ENCODE data around the gene ALK.
A peak's percentile ranks its signal among the peaks of the same experiment; 100 is the strongest.

The ALK gene

DNA sequence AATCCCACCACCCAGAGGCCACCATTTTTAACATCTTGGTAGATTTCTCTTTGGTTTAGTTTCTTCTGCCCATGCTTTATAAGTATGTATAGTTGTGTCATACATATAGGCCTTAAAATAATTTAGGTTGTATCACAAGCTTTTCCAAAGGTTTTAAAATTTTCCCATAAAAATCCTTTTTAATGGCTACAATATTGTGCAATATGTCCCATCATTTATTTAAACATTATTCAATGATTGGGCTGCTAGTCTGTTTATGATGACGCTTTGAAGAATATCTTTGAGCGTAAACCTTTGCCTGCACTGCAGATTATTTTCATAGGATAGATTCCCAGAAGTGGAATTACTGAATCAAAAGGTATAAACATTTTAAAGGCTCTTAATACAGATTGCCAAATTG lies 588.8 kb downstream of the ALK start:
- TF ChIP-seq, protein P1, sequence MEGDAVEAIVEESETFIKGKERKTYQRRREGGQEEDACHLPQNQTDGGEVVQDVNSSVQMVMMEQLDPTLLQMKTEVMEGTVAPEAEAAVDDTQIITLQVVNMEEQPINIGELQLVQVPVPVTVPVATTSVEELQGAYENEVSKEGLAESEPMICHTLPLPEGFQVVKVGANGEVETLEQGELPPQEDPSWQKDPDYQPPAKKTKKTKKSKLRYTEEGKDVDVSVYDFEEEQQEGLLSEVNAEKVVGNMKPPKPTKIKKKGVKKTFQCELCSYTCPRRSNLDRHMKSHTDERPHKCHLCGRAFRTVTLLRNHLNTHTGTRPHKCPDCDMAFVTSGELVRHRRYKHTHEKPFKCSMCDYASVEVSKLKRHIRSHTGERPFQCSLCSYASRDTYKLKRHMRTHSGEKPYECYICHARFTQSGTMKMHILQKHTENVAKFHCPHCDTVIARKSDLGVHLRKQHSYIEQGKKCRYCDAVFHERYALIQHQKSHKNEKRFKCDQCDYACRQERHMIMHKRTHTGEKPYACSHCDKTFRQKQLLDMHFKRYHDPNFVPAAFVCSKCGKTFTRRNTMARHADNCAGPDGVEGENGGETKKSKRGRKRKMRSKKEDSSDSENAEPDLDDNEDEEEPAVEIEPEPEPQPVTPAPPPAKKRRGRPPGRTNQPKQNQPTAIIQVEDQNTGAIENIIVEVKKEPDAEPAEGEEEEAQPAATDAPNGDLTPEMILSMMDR (IDR thresholded peaks at IDR 0.05; ENCODE audit: control insufficient read depth, insufficient read depth, low read depth, low read length, missing control alignments) = no peak
- no peak overlapping the region for H3K4me3 ChIP-seq (ENCODE audit: control insufficient read depth, low read depth, low read length)
- no peak for DNase-seq (ENCODE audit: low read depth)

DNA sequence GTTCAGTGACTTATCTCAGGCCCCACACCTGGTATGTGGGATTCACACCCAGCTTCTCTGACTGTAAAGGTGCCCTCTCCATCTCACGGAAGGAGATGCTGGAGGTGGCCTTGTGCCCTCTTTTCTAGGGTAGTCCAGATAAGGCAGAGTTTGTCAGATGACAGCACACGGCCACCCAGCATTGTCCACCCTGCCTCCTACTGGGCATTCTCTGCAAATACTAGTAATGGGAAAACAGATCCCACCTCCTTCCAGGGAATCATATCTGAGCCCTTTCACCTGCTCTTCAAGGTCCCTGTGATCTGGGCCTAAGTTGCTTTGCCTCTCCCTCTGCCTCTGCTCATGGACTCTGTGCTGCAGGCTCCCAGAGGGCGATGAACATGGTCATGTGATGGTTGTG lies 591.5 kb downstream of the ALK start:
- no peak for DNase-seq (ENCODE audit: low read depth)
- H3K4me3 ChIP-seq (ENCODE audit: control insufficient read depth, low read depth, low read length) = no peak overlapping the region
- TF ChIP-seq, protein P1 (IDR thresholded peaks at IDR 0.05; ENCODE audit: control insufficient read depth, insufficient read depth, low read depth, low read length, missing control alignments) = peak; percentile 18

DNA sequence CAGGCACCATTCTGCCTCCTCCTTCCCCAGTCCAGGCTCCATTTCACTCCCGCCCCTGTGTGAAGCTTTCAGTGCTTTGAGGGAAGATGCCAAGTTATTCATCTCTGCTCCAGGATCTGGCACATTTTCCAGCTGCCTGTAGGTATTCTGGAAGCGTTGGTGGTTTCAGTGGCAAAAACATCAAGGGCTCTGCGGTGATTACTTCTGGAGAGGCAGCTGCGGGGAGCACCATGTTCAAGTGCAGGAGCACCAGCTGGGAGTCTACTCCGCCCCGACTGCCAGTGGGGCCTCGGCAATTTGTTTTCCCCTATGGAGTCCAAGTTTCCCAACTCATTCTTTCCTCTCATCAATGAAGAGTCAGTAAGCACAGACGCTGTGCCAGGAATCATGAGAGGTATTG lies 594.5 kb downstream of the ALK start:
- TF ChIP-seq, protein P1 (IDR thresholded peaks at IDR 0.05; ENCODE audit: control insufficient read depth, insufficient read depth, low read depth, low read length, missing control alignments) = no peak
- H3K4me3 ChIP-seq (ENCODE audit: control insufficient read depth, low read depth, low read length) = no peak overlapping the region
- DNase-seq (ENCODE audit: low read depth) = no peak

DNA sequence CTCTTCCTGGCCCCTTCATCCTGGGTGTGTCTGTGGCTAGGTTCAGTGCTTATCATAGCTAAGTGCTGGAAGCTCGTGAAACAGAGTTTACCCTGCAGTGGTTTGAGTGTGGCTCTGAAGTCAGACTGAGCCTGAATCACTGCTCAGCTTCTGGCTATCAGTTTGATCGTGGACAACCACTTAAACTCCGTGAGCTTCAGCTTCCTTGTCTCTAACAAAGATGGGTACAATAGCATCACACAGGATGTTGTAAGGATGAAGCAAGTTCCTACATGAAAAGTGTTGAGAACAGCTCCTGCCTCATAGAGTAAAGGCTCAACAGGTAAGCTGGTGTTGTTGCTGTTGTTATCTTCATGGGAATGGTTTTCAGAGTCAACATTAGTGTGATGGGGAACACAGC lies 595.8 kb downstream of the ALK start:
- no peak overlapping the region for H3K4me3 ChIP-seq (ENCODE audit: control insufficient read depth, low read depth, low read length)
- DNase-seq (ENCODE audit: low read depth) = no peak

DNA sequence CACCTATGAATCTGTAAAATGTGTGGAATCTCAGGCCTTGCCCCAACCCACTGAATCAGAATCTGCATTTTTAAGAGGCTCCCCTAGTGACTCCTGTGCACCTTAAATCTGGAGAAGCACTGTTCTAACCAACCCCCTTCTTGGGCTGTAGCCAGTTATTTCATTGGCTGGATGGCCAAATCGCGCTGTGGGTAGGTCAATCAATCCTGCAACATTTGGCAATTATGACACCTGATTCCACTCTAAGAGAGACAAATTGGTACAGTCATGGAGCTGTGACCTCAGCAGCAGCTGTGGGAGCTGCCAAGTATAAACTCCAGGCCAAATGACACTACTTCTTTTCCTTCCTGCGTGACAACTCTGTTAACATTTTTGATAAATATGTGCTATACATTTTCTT lies 597.4 kb downstream of the ALK start:
- H3K4me3 ChIP-seq (ENCODE audit: control insufficient read depth, low read depth, low read length) = no peak overlapping the region
- TF ChIP-seq, protein P1 (IDR thresholded peaks at IDR 0.05; ENCODE audit: control insufficient read depth, insufficient read depth, low read depth, low read length, missing control alignments) = no peak

More for the DNA sequence above, 595.8 kb downstream of the ALK start:
- TF ChIP-seq, protein P1 (IDR thresholded peaks at IDR 0.05; ENCODE audit: control insufficient read depth, insufficient read depth, low read depth, low read length, missing control alignments) = no peak

DNA sequence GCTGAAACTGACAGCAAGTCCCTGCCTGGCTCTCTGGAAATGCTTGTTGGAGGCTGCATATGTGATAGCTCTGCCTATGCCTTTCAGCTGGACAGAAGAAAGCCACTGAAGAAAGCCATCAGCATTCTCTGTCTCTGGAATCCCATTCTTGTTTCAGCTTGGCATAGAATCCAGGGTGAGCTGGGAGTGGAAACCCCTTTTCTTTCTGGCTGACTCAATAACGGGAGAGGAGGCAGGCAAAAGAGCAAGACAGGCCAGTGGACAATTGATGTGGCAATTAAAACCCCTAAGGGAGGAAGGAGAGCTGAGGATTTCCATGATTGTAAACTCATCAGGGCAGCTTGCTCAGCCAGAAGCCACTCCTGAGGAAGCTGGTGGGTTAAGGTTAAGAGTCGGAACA lies 598.1 kb downstream of the ALK start:
- no peak overlapping the region for H3K4me3 ChIP-seq (ENCODE audit: control insufficient read depth, low read depth, low read length)
- no peak for DNase-seq (ENCODE audit: low read depth)

More for the DNA sequence above, 597.4 kb downstream of the ALK start:
- no peak for DNase-seq (ENCODE audit: low read depth)

More for the DNA sequence above, 598.1 kb downstream of the ALK start:
- TF ChIP-seq, protein P1 (IDR thresholded peaks at IDR 0.05; ENCODE audit: control insufficient read depth, insufficient read depth, low read depth, low read length, missing control alignments) = no peak

Data from AG09309 (cell line).